Hippocampal formation (tissue), 2 donors: ENCODE results near the gene TSC22D2.
A peak's percentile ranks its signal among the peaks of the same experiment; 100 is the strongest.

Source experiments
- DNase-seq, 2 donors: peaks; one replicate each; lab custom pipeline; 2025; lab: John Stamatoyannopoulos, UW

Gene TSC22D2

GRCh38 chr3:150408221-150409124, at the start of gene TSC22D2:
TSS of gene TSC22D2 (plus strand) at chr3:150408298. CDS start at chr3:150409351, 1,053 bp downstream.
- peak; percentile 89 to 94 for DNase-seq

- DNase-seq, result no peak
These were observed 48.7 kb upstream of the TSC22D2 start for GRCh38 chr3:150359381-150359780.

GRCh38 chr3:150360966-150361365, 47.1 kb upstream of the TSC22D2 start:
- DNase-seq, result no peak

GRCh38 chr3:150362515-150363302, 45.4 kb upstream of the TSC22D2 start:
- no peak for DNase-seq

GRCh38 chr3:150363420-150363819, 44.7 kb upstream of the TSC22D2 start:
- no peak for DNase-seq

- DNase-seq, result no peak
These were observed 42.9 kb upstream of the TSC22D2 start for GRCh38 chr3:150365132-150365604.

GRCh38 chr3:150367757-150368156, 40.3 kb upstream of the TSC22D2 start:
- DNase-seq, result no peak

GRCh38 chr3:150370122-150370602, 37.9 kb upstream of the TSC22D2 start:
- no peak for DNase-seq

- no peak for DNase-seq
These were observed 37.1 kb upstream of the TSC22D2 start for GRCh38 chr3:150370999-150371398.

- DNase-seq, result no peak
These were observed 36.3 kb upstream of the TSC22D2 start for GRCh38 chr3:150371741-150372254.

GRCh38 chr3:150372320-150372719, 35.8 kb upstream of the TSC22D2 start:
- no peak for DNase-seq

GRCh38 chr3:150372722-150373121, 35.4 kb upstream of the TSC22D2 start:
- DNase-seq, result no peak

GRCh38 chr3:150373234-150373875, 34.7 kb upstream of the TSC22D2 start:
- DNase-seq, result no peak

GRCh38 chr3:150374975-150375374, 33.1 kb upstream of the TSC22D2 start:
- no peak for DNase-seq

- DNase-seq, result no peak
These were observed 31.9 kb upstream of the TSC22D2 start for GRCh38 chr3:150376001-150376848.

- DNase-seq, result no peak
These were observed 30.3 kb upstream of the TSC22D2 start for GRCh38 chr3:150377601-150378300.

GRCh38 chr3:150378301-150378748, 29.8 kb upstream of the TSC22D2 start:
- no peak for DNase-seq

GRCh38 chr3:150379469-150379868, 28.6 kb upstream of the TSC22D2 start:
- no peak for DNase-seq

GRCh38 chr3:150384296-150385212, 23.5 kb upstream of the TSC22D2 start:
- peak; percentile 18 to 28 for DNase-seq
